Measurements from ENCODE around the gene PRDM16.
A peak's percentile ranks its signal among the peaks of the same experiment; 100 is the strongest.

The PRDM16 gene

GRCh38 chr1:3273447-3273846 is 204.4 kb downstream of the PRDM16 start:
- Histone ChIP-seq H3K9me3 (ENCODE audit: control insufficient read depth, insufficient read depth, low read depth, low read length) (no peaks in the 10 kb centered on the region), H3K27ac (ENCODE audit: extremely low read depth, low read depth, low read length) (no peak overlapping the region), H3K36me3 (ENCODE audit: control insufficient read depth in 2 of 2, insufficient read depth in 1 of 2, low read length in 2 of 2) (no peaks in the 10 kb centered on the region), H3K4me1 (ENCODE audit: control insufficient read depth, insufficient read depth, low read length) (no peaks in the 10 kb centered on the region), H3K4me3 (ENCODE audit: low read depth, low read length) (no peak overlapping the region)
- CTCF ChIA-PET = no interaction called here
- POLR2A ChIA-PET = no interaction called here
- TF ChIP-seq ZFHX2 (tag by site-specific recombination; conservative IDR thresholded peaks at IDR 0.05) (peak; percentile 56), ZSCAN4 (tag by site-specific recombination; IDR thresholded peaks at IDR 0.05) (peak; percentile 79), ZNF423 (tag by site-specific recombination; IDR thresholded peaks at IDR 0.05) (no peak)

GRCh38 chr1:3274972-3275371 is 206.0 kb downstream of the PRDM16 start:
- ChIA-PET POLR2A (no interaction called here), CTCF (no interaction called here)
- no peak overlapping the region for H3K4me3 ChIP-seq (ENCODE audit: low read depth, low read length)
- H3K9me3 ChIP-seq (ENCODE audit: control insufficient read depth, insufficient read depth, low read depth, low read length) = no peaks in the 10 kb centered on the region
- H3K36me3 ChIP-seq (ENCODE audit: control insufficient read depth in 2 of 2, insufficient read depth in 1 of 2, low read length in 2 of 2) = no peaks in the 10 kb centered on the region
- no peak overlapping the region for H3K27ac ChIP-seq (ENCODE audit: extremely low read depth, low read depth, low read length)
- H3K4me1 ChIP-seq (ENCODE audit: control insufficient read depth, insufficient read depth, low read length) = no peaks in the 10 kb centered on the region
- TF ChIP-seq ZEB2 (tag by site-specific recombination; IDR thresholded peaks at IDR 0.05) (no peak), ZNF514 (tag by site-specific recombination; IDR thresholded peaks at IDR 0.05) (no peak), HOXA7 (CRISPR knock-in tag; IDR thresholded peaks at IDR 0.05; ENCODE audit: borderline replicate concordance) (no peak), SALL2 (tag by site-specific recombination; IDR thresholded peaks at IDR 0.05; ENCODE audit: borderline replicate concordance) (no peak), ZNF202 (tag by site-specific recombination; IDR thresholded peaks at IDR 0.05; ENCODE audit: borderline replicate concordance) (no peak), ZNF398 (tag by site-specific recombination; IDR thresholded peaks at IDR 0.05) (no peak), ZBTB1 (tag by site-specific recombination; IDR thresholded peaks at IDR 0.05) (no peak), ZNF37A (tag by site-specific recombination; IDR thresholded peaks at IDR 0.05) (no peak), ZNF600 (tag by site-specific recombination; IDR thresholded peaks at IDR 0.05) (no peak), ZNF112 (tag by site-specific recombination; IDR thresholded peaks at IDR 0.05) (no peak), ZNF677 (tag by site-specific recombination; IDR thresholded peaks at IDR 0.05) (no peak), ZNF639 (tag by site-specific recombination; IDR thresholded peaks at IDR 0.05) (no peak), ZNF560 (tag by site-specific recombination; IDR thresholded peaks at IDR 0.05; ENCODE audit: borderline replicate concordance) (no peak), ZNF664 (tag by site-specific recombination; IDR thresholded peaks at IDR 0.05) (no peak), KLF7 (tag by site-specific recombination; IDR thresholded peaks at IDR 0.05; ENCODE audit: borderline replicate concordance) (no peak)

- Histone ChIP-seq H3K4me1 (ENCODE audit: control insufficient read depth, insufficient read depth, low read length) (no peaks in the 10 kb centered on the region), H3K27ac (ENCODE audit: extremely low read depth, low read depth, low read length) (no peak overlapping the region), H3K4me3 (ENCODE audit: low read depth, low read length) (no peak overlapping the region), H3K36me3 (ENCODE audit: control insufficient read depth in 2 of 2, insufficient read depth in 1 of 2, low read length in 2 of 2) (no peaks in the 10 kb centered on the region), H3K9me3 (ENCODE audit: control insufficient read depth, insufficient read depth, low read depth, low read length) (no peaks in the 10 kb centered on the region)
- ChIA-PET POLR2A (no interaction called here), CTCF (no interaction called here)
- TF ChIP-seq HOXC10 (CRISPR knock-in tag; IDR thresholded peaks at IDR 0.05) (no peak), ZNF610 (tag by site-specific recombination; IDR thresholded peaks at IDR 0.05; ENCODE audit: borderline replicate concordance) (no peak), ZNF398 (tag by site-specific recombination; IDR thresholded peaks at IDR 0.05) (no peak), ZNF354C (tag by site-specific recombination; IDR thresholded peaks at IDR 0.05; ENCODE audit: borderline replicate concordance, low read depth) (no peak), ZBTB17 (tag by site-specific recombination; IDR thresholded peaks at IDR 0.05) (no peak), ZNF146 (tag by site-specific recombination; IDR thresholded peaks at IDR 0.05) (no peak), GLI4 (tag by site-specific recombination; IDR thresholded peaks at IDR 0.05) (no peak), ZNF423 (tag by site-specific recombination; IDR thresholded peaks at IDR 0.05) (no peak), OVOL3 (tag by site-specific recombination; IDR thresholded peaks at IDR 0.05) (no peak), EGR2 (tag by site-specific recombination; IDR thresholded peaks at IDR 0.05; ENCODE audit: low read depth) (no peak)
Measured at GRCh38 chr1:3275471-3276340, 206.7 kb downstream of the PRDM16 start.
